ENCODE results near the gene CHRNA7. TPM values are rescaled to one million over a fixed set of nuclear protein-coding genes. Genes with fewer than 3 reads are reported as not detected.

The CHRNA7 gene
- total RNA-seq, 1 experiment from 2014 or later = 4.4 TPM

- Histone ChIP-seq H3K18ac (ENCODE audit: insufficient read length, low read depth, low read length) (no peak overlapping the region), H3K27me3 (ENCODE audit: insufficient read depth, low read length) (no peaks in the 10 kb centered on the region), H2BK20ac (ENCODE audit: low read depth, low read length, poor library complexity, severe bottlenecking) (no peak overlapping the region), H2AFZ (ENCODE audit: low read length) (no peak overlapping the region), H3K9ac (ENCODE audit: extremely low read depth, insufficient read length, low read length) (no peak overlapping the region), H2BK120ac (ENCODE audit: low read depth, low read length, poor library complexity, severe bottlenecking) (no peak overlapping the region), H3K79me2 (ENCODE audit: insufficient read depth, low read length) (no peaks in the 10 kb centered on the region), H3K27ac (ENCODE audit: insufficient read length, low read depth, low read length) (no peak overlapping the region), H2BK12ac (ENCODE audit: insufficient read length, low read depth, low read length) (no peak overlapping the region), H3K4me2 (ENCODE audit: insufficient read depth, insufficient read length, low read length) (no peak overlapping the region), H3K23me2 (ENCODE audit: insufficient read length, low read depth, low read length, poor library complexity, severe bottlenecking) (peaks cover 3% of the 10 kb centered on the region), H3K9me3 (ENCODE audit: control insufficient read depth, low read depth, low read length) (no peaks in the 10 kb centered on the region), H3K56ac (ENCODE audit: insufficient read length, low read depth, low read length) (no peak overlapping the region), H3K4me1 (ENCODE audit: insufficient read depth, low read length) (no peaks in the 10 kb centered on the region; the same call in 1 of the 2 replicates), H2BK5ac (ENCODE audit: insufficient read length, low read length) (no peak overlapping the region), H2AK5ac (ENCODE audit: insufficient read length, low read length) (no peak overlapping the region), H2BK15ac (ENCODE audit: low read depth, low read length) (no peak overlapping the region), H4K20me1 (ENCODE audit: control insufficient read depth, insufficient read depth, insufficient read length) (no peaks in the 10 kb centered on the region), H4K5ac (ENCODE audit: insufficient read length, low read depth, low read length) (no peak overlapping the region), H4K8ac (replicated peaks; ENCODE audit: insufficient read length, low read depth, low read length) (no peak overlapping the region), H3K23ac (ENCODE audit: insufficient read length, low read depth, low read length) (no peak overlapping the region), H3K14ac (ENCODE audit: insufficient read depth, low read length) (no peak overlapping the region; the same call in 1 of the 2 replicates), H3T11ph (ENCODE audit: low read length) (no peak overlapping the region), H3K4ac (ENCODE audit: low read depth, low read length) (no peak overlapping the region), H4K91ac (ENCODE audit: insufficient read length, low read depth, low read length) (no peak overlapping the region), H3K79me1 (ENCODE audit: insufficient read depth, low read depth, low read length, poor library complexity, severe bottlenecking) (no peaks in the 10 kb centered on the region)
- peaks cover 3% of the 10 kb centered on the region for H3K27me3 Mint-ChIP-seq (ENCODE audit: low read depth)
- no peak for DNase-seq
- peaks cover 38 to 43% of the 10 kb centered on the region in 2 experiments for H3K4me1 Mint-ChIP-seq
- no peak overlapping the region for H3K4me3 Mint-ChIP-seq
- peak overlapping the region in 1 of 3 experiments; percentile 39; a peak in 2 of 7 replicates for H3K27ac Mint-ChIP-seq
- no peaks in the 10 kb centered on the region; a peak in 1 of 5 replicates for H3K9me3 Mint-ChIP-seq
- no peaks in the 10 kb centered on the region; a peak in 2 of 7 replicates for H3K36me3 Mint-ChIP-seq (ENCODE audit: insufficient read depth in 1 of 3, low read depth in 3 of 3)
- WGBS (ENCODE audit: extremely low coverage, insufficient read length, low lambda C conversion rate) = no CpG with 5 or more reads among the region's 7 CpGs
- TF ChIP-seq, protein P1, sequence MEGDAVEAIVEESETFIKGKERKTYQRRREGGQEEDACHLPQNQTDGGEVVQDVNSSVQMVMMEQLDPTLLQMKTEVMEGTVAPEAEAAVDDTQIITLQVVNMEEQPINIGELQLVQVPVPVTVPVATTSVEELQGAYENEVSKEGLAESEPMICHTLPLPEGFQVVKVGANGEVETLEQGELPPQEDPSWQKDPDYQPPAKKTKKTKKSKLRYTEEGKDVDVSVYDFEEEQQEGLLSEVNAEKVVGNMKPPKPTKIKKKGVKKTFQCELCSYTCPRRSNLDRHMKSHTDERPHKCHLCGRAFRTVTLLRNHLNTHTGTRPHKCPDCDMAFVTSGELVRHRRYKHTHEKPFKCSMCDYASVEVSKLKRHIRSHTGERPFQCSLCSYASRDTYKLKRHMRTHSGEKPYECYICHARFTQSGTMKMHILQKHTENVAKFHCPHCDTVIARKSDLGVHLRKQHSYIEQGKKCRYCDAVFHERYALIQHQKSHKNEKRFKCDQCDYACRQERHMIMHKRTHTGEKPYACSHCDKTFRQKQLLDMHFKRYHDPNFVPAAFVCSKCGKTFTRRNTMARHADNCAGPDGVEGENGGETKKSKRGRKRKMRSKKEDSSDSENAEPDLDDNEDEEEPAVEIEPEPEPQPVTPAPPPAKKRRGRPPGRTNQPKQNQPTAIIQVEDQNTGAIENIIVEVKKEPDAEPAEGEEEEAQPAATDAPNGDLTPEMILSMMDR (conservative IDR thresholded peaks at IDR 0.05) = no peak
Measured at GRCh38 chr15:32098033-32098432, 67.7 kb downstream of the CHRNA7 start.
